ENCODE measurements around the gene CLTRN. TPM values are rescaled to one million over a fixed set of nuclear protein-coding genes. Genes with fewer than 3 reads are reported as not detected.

Gene CLTRN
- polyA plus RNA-seq, 3 donors = 17.7 to 28.7 (median 24.6) TPM

DNA sequence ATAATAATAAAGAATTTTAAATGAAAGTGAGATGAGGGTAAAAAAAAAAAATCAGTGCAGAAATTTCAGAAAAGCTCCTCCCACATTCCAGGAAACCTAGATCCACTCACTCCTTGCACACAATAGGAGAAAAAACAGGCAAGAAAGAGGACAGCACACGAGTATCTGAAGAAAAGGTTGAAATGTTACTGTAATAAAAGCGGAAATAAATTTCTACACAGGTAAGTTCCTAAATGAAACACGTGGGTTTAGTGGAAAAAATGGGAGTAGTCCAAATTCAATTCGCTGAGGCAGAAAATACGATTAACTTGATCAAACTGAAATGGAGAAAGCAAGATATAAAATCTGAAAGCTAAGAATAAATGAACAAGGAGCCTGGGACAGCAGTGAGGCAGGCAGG lies 61.8 kb downstream of the CLTRN start:
- DNase-seq (ENCODE audit: extremely low read depth in 1 of 11, low read depth in 9 of 11, low spot score in 4 of 11) = no peak

DNA sequence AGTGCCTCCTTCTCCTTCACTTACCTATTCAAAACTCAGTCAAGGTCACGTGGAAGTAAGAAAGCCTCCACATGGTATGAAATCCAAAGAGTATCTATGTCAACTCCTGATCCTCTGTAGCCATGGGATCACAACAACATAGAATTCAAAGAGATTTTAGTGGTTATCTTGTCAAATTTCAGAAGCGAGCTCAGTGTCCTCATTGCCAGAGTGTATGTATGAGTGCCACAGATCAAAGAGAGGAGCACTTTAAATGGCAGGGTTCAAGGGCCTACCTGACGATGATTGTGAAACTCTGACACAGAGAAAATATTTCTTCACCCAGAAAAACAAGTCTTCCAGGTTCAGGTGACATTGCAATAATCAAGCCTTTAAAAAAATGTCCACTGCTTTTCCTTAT lies 62.7 kb downstream of the CLTRN start:
- no peak for DNase-seq (ENCODE audit: extremely low read depth in 1 of 11, low read depth in 9 of 11, low spot score in 4 of 11)

DNA sequence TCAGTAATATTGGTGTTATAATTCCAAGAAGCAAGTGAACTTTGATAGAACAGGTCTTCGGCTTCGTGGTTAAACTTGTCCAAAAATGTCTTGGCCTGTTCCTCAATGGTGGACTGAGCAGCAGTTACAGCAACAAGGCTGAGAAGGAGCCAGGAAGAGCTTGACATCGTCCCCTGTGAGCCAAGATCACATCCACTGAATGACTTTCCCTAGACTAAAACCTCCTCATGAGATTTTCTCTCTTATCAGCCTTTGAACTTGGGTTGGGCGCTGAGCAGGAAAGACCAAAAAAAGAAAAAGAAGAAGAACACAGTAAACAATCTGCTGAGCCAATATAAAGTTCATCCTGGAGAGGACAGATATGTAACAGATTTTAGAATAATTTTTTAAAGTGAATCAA lies 63.9 kb downstream of the CLTRN start, which contains the start of gene ACE2:
TSS of gene ACE2 (minus strand) at position 216 of the 400 bp plus-strand sequence. CDS start at position 167, 49 bp downstream.
- no peak for DNase-seq (ENCODE audit: extremely low read depth in 1 of 11, low read depth in 9 of 11, low spot score in 4 of 11)

DNA sequence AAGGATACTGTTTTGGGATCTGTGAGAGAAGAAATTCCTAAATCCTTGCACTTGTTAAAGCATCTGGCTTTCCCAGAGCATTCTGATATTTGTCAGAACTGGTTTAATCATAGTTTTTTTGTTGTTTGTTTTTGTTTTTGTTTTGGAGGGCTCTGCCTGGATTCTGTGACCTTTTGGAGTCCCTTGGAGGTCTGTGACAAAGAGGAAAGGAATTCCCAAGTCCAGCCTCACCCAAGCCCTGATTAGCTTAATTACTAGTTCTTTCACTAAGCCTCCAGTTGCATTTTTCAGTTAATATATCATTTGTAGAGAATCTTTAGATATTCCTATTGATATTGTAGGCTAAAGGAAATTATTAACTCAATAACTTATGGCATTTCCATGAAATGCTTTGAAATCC lies 64.6 kb downstream of the CLTRN start:
- DNase-seq (ENCODE audit: extremely low read depth in 1 of 11, low read depth in 9 of 11, low spot score in 4 of 11) = no peak

DNA sequence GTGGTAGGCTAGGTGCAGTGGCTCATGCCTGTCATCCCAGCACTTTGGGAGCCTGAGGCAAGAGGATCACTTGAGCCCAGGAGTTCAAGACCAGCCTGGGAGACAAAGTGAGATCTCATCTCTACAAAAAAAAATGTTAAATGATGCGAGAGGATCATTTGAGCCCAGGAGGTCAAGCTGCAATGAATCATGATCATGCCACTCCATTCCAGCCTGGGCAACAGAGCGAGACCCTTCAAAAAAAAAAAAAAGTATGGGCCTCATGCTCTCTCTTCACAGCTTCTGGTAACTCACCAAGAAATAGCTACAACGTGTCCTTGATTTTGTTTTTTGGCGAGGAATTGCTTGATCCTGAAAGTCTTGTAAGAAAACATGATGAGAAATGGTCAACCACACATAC lies 65.1 kb downstream of the CLTRN start:
- DNase-seq (ENCODE audit: extremely low read depth in 1 of 11, low read depth in 9 of 11, low spot score in 4 of 11) = no peak

DNA sequence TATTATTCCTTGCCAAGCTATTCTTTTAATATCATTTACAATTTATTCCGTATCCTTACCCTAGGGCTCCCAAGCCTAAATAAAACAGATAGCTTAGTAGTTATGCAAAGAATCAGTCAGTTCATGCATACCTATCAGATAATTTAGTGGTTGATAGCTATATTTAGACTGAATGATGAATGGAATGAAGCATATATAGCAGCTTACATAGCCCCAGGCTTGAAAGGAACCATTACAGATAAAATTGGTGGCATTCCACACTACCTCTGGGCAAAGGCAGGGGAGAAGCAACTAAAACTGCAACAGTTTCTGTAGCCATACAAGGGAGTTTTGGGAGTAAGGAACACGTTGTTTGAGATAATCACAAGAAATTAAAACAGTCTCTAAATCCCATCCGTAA lies 66.6 kb downstream of the CLTRN start:
- DNase-seq (ENCODE audit: extremely low read depth in 1 of 11, low read depth in 9 of 11, low spot score in 4 of 11) = no peak

DNA sequence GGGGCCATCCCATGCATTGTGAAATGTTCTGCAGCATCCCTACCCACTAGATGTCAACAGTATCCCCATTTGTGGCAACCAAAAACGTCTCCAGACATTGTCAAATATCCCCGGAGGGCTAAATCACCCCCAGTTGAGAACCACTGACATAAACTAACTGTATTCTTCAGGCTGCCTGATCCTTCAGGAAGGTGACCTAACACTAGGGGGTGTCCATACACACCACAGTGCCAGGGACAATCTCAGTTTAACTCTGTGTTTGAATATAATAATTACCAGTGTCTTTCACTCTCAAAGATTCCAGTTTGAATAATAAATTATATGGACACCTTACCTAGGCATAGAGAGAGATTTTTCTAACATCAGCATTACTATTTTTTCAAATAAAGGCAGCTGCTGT lies 70.2 kb downstream of the CLTRN start:
- DNase-seq (ENCODE audit: extremely low read depth in 1 of 11, low read depth in 9 of 11, low spot score in 4 of 11) = no peak

DNA sequence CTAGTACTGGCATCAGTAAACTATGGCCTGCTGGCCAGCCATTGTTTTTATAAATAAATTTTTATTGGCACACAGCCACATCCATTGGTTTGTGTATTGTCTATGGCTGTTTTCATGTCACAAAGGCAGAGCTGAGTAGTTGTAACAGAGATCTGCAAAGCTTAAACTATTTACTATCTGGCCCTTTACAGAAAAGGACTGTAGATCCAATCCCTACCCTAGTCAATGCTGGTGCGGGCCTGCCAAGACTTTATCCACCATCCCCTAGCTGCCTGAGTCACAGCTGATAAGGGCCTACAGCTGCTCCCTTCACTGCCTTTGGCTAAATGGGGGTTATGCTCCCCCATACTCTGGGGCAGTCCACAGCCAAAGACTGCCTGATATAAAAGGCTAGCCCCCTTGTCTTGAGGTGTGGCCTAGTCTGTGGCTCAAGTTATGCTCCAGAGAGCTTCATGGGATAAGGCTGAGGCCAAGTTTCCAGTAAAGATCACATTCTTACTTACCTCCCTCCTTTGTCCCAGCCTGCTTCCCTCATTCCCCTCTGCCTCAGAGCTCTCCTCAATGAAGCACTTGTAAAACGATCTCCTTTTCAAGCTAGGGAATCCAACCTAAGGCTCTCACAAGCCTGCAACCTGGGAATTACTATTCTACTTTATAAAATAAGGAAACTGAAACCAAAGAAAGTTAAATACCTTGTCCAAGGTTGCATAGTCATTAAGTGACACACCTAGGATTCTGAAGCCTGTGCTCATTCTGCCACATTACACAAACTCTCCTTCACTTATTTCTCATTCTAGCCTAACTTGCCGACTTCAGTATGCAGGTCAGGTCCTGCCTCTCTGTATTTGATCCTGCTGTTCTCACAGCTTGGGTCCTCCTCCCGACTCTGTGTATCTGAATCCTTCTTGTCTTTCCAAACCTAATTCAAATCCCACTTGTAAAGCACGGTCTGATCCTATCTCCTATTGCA lies 84.5 kb downstream of the CLTRN start:
- DNase-seq (ENCODE audit: extremely low read depth in 1 of 11, low read depth in 9 of 11, low spot score in 4 of 11) = no peak

Other genes with a start within 250 kb of the CLTRN start
- 1 to 10 TPM; 3.9 to 5.7 (median 5.5) TPM for gene PIR, start 171.5 kb downstream of the CLTRN start, polyA plus RNA-seq (ENCODE audit: insufficient read length in 3 of 3)
- gene BMX, start 164.0 kb downstream of the CLTRN start, polyA plus RNA-seq (ENCODE audit: insufficient read length in 3 of 3) = under 1 TPM; 0.37 to 0.45 (median 0.38) TPM
- gene ACE2, start 63.8 kb downstream of the CLTRN start, polyA plus RNA-seq (ENCODE audit: insufficient read length in 3 of 3) = 10 to 100 TPM; 52.6 to 65.1 (median 58.8) TPM
- 10 to 100 TPM in 1 of 3 donors, 1 to 10 TPM in 2; 6.6 to 12.3 (median 8.3) TPM for gene CA5B, start 73.5 kb upstream of the CLTRN start, polyA plus RNA-seq (ENCODE audit: insufficient read length in 3 of 3)
- gene ZRSR2, start 125.7 kb upstream of the CLTRN start, polyA plus RNA-seq (ENCODE audit: insufficient read length in 3 of 3) = 10 to 100 TPM; 16.4 to 20.7 (median 17.6) TPM
- 10 to 100 TPM; 46.9 to 64.9 (median 52.2) TPM for gene AP1S2, start 190.0 kb upstream of the CLTRN start, polyA plus RNA-seq (ENCODE audit: insufficient read length in 3 of 3)